Fibroblast of lung (primary cell): Measurements from ENCODE around the gene C9.

ENCODE experiments used
- CTCF ChIP-seq, 2 donors: IDR thresholded peaks in 1 of 2; conservative IDR thresholded peaks in 1 of 2; 1 replicate in 1 of 2; 2 replicates in 1 of 2; pipeline ENCODE4 v1.5.1; 2011 to 2012; ENCODE audit warnings: low read length in 2 of 2, control low read depth in 1 of 2, inconsistent platforms in 1 of 2, low read depth in 1 of 2, mild to moderate bottlenecking in 1 of 2
- EZH2 ChIP-seq: IDR thresholded peaks from 2 replicates; pipeline ENCODE4 v1.5.1; 2012; ENCODE audit warnings: low read length, control low read depth, mild to moderate bottlenecking; ENCODE audit errors: missing control alignments

GRCh38 chr5:39352951-39353350, 11.3 kb downstream of the C9 start:
- no peak for TF ChIP-seq EZH2
- TF ChIP-seq CTCF (conservative IDR thresholded peaks at IDR 0.05 in 1 of 2, IDR thresholded peaks at IDR 0.05 in 1 of 2; ENCODE audit: low read depth in 1 of 2, low read length in 2 of 2), result no peak
